Breast epithelium (tissue), 3 donors: Measurements from ENCODE around the gene DCDC2C.

Experiments
- CTCF ChIP-seq, 3 donors: fragments of 450-650 bp; IDR thresholded peaks; one replicate each; pipeline ENCODE4 v1.5.1; 2016 to 2017; ENCODE audit warnings: antibody characterized with exemption in 3 of 3, mild to moderate bottlenecking in 3 of 3, moderate library complexity in 3 of 3
- POLR2A ChIP-seq: fragments of 450-650 bp; IDR thresholded peaks from one replicate; pipeline ENCODE4 v1.6.1; 2016; ENCODE audit warnings: antibody characterized with exemption, mild to moderate bottlenecking, moderate library complexity

- TF ChIP-seq CTCF (IDR thresholded peaks at IDR 0.05) (no peak), POLR2A (no peak)
Observed at GRCh38 chr2:3659447-3660432, 43.6 kb upstream of the DCDC2C start.
